Ovary (tissue), 9 donors: ENCODE measurements around the gene NR3C1. TPM values are rescaled to one million over a fixed set of nuclear protein-coding genes. Genes with fewer than 3 reads are reported as not detected.

Experiments
- DNase-seq, 5 donors: peaks; one replicate each; pipeline ENCODE4 v3.0.0-alpha.2; 2019 to 2020
- H3K27ac ChIP-seq, 2 donors: fragments of 200-600 bp; one replicate each; pipeline versions ENCODE4 v1.5.1 to v1.8.0; 2019 to 2022
- H3K27me3 ChIP-seq: fragments of 200-600 bp; one replicate; pipeline ENCODE4 v1.8.0; 2022
- H3K36me3 ChIP-seq: fragments of 200-600 bp; sonication (generic); one replicate; pipeline ENCODE4 v1.5.1; 2019
- H3K4me1 ChIP-seq: one replicate; pipeline ENCODE4 v1.8.1; 2013; ENCODE audit warnings: mild to moderate bottlenecking, moderate library complexity; ENCODE audit not compliant: insufficient read depth
- H3K4me3 ChIP-seq: fragments of 200-600 bp; sonication (generic); one replicate; pipeline ENCODE4 v1.5.1; 2017
- H3K9me3 ChIP-seq, 2 donors: fragments of 200-600 bp in 1 of 2; sonication (generic) in 1 of 2; one replicate each; pipeline versions ENCODE4 v1.5.1 to v1.8.1; 2013 to 2019; ENCODE audit warnings: mild to moderate bottlenecking in 1 of 2, moderate library complexity in 1 of 2
- CTCF ChIP-seq, 3 donors: fragments of 450-650 bp in 2 of 3; fragments of 200-600 bp in 1 of 3; IDR thresholded peaks; one replicate each; pipeline versions ENCODE4 v1.5.1 to v1.8.0; 2016 to 2022; ENCODE audit warnings: antibody characterized with exemption in 3 of 3, mild to moderate bottlenecking in 1 of 3
- EP300 ChIP-seq: sonication (generic); formaldehyde crosslinking; IDR thresholded peaks from one replicate; pipeline ENCODE4 v1.6.1; 2017; ENCODE audit warnings: antibody characterized with exemption
- POLR2A ChIP-seq: fragments of 450-650 bp; IDR thresholded peaks from one replicate; pipeline ENCODE4 v1.6.1; 2017; ENCODE audit warnings: antibody characterized with exemption, mild to moderate bottlenecking, moderate library complexity
- WGBS, 3 donors: extraction: QIAGEN DNeasy Blood & Tissue Kit in 1 of 3; methylation state at CpG; one replicate each; pipeline versions ENCODE4 v1.1.5 to v1.1.7; 2013 to 2017; 5-methylcytosine and 5-hydroxymethylcytosine counted together
- intact Hi-C, 4 donors: fragments of 100-400 bp; cut with DNase I; formaldehyde crosslinking; loops; one replicate each; pipeline versions ENCODE4 v1.11.0 to v1.15.1; 2022 to 2023
- polyA plus RNA-seq, 2 donors: library from polyadenylated mRNA; stranded (reverse); fragments of 200-250 nt in 1 of 2; fragments of 350-450 nt in 1 of 2; fragmentation: Illumina TruSeq in 1 of 2; extraction: RNeasy Lipid Tissue Mini Kit (QIAGEN cat#74804) in 1 of 2; gene quantifications; one replicate each; pipeline ENCODE4 v1.2.3, GENCODE V29; 2013 to 2014
- total RNA-seq, 7 donors: library from RNA; depleted of rRNA in 2 of 7; stranded (reverse); fragments of >200 nt in 2 of 7; fragmentation: NEBNext Ultra II Directional in 3 of 7; extraction: Animal tissue kit (Norgen Biotek cat#: 25700) in 3 of 7; gene quantifications; one replicate each; pipeline versions ENCODE4 v1.1.0 to v1.2.4, GENCODE V29; 2016 to 2023
- donor health status: DM: no; HTN: no; CAD: no; lungs with moderate emphysema.
- donor health status: DM: no; HTN: no; CAD: no.
- donor health status: Bipolar disorder and iron deficiency.
- donor health status: DM: yes; HTN: yes; CAD: no.
- donor health status: DM: no; HTN: no; CAD: no.
- donor health status: DM: yes; HTN: yes; CAD: no.

NR3C1 gene
- total and polyA plus RNA-seq, 9 donors: 15.5 to 54.3 (median 38.4) TPM

GRCh38 chr5:143354025-143354424 lies 49.5 kb downstream of the NR3C1 start:
- TF ChIP-seq CTCF (IDR thresholded peaks at IDR 0.05): no peak
- TF ChIP-seq EP300: no peak
- no peak for TF ChIP-seq POLR2A
- intact Hi-C loops: no loop called here
- Histone ChIP-seq H3K36me3 (no peaks in the 10 kb centered on the region), H3K4me3 (no peak overlapping the region), H3K4me1 (peaks cover 8% of the 10 kb centered on the region), H3K27ac (no peak overlapping the region), H3K27me3 (no peaks in the 10 kb centered on the region), H3K9me3 (no peaks in the 10 kb centered on the region)
- no peak for DNase-seq
- WGBS, 3 donors: 39 to 62% (median 51%) methylated on average over 3 of the region's 3 CpGs

GRCh38 chr5:143352691-143353090 lies 50.8 kb downstream of the NR3C1 start:
- no peak for DNase-seq
- Histone ChIP-seq H3K27me3 (no peaks in the 10 kb centered on the region), H3K27ac (no peak overlapping the region), H3K4me3 (no peak overlapping the region), H3K4me1 (peaks cover 11% of the 10 kb centered on the region), H3K9me3 (no peaks in the 10 kb centered on the region), H3K36me3 (no peaks in the 10 kb centered on the region)
- intact Hi-C loops: no loop called here
- 65 to 81% (median 74%) methylated on average over 1 of the region's 1 CpG for WGBS, 3 donors
- TF ChIP-seq CTCF (IDR thresholded peaks at IDR 0.05) (no peak), POLR2A (no peak), EP300 (no peak)

DNA sequence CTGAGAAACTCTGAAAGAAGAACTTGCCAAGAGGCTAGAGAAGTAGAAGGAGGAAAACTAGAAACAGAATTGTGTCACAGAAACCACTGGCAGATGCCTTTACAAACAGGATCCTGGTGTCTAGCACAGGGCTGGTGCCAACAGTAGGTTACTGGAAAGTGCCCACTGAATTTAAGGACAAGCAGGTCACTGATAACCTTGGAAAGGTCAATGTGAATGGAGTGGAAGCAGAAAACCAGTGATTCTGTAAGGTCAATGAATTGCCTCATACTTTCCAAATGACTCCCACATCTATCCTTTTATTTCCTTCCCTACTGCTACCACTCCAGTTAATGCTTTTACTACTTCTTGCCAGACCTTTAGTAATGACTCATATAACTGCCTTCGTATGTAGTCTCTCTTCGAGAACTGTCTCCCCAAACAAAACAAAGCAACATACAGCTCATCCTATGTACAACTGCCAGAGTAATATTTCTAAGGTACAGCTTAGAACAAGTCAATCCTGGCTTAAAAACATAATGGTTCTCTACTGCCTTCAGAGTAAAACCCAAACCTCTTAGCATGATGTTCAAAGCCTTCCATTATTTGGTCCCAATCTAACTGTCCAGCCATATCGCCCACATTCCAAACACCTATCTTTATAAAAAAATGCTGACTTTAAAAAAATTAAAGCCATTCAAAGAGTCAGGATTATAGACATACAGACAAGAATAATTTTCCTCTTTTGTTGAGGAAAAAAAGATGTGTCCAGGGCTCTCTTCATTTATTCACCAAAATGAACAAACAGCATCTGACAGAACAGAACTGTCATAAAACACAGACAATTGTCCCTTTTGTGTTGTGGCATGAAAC lies 52.5 kb downstream of the NR3C1 start:
- H3K27ac ChIP-seq: no peak overlapping the region
- H3K9me3 ChIP-seq: no peaks in the 10 kb centered on the region
- DNase-seq: no peak
- no peaks in the 10 kb centered on the region for H3K36me3 ChIP-seq
- intact Hi-C loops: no loop called here
- H3K27me3 ChIP-seq: no peaks in the 10 kb centered on the region
- WGBS, 3 donors: 62 to 74% (median 63%) methylated on average over 3 of the region's 3 CpGs
- no peak for TF ChIP-seq EP300
- TF ChIP-seq POLR2A: no peak
- no peak for TF ChIP-seq CTCF (IDR thresholded peaks at IDR 0.05)
- peaks cover 11% of the 10 kb centered on the region for H3K4me1 ChIP-seq
- H3K4me3 ChIP-seq: no peak overlapping the region

DNA sequence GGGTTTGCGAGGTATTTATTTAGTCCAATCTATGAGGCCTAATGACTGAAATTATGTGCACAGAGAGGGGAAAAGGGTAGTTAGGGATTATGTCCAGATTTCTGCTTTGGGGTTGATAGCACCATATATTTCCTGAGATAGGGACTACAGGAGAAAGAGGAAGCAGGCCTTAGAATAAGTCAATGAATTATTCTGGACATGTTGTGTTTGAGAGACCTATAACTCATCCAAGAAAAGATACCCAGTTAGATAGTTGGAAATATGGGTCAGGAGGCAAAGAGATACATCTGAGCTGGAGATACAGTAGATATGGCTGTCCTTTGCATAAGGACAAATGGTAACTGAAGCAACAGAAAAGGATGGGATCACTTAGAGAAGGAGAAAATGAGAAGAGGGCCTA lies 53.1 kb downstream of the NR3C1 start:
- TF ChIP-seq POLR2A: no peak
- no peak for TF ChIP-seq EP300
- no peak for TF ChIP-seq CTCF (IDR thresholded peaks at IDR 0.05)
- H3K9me3 ChIP-seq: no peaks in the 10 kb centered on the region
- intact Hi-C loops: no loop called here
- H3K27me3 ChIP-seq: no peaks in the 10 kb centered on the region
- no peak overlapping the region for H3K27ac ChIP-seq
- WGBS, 3 donors: 95 to 100% (median 95%) methylated on average over 1 of the region's 1 CpG
- peaks cover 11% of the 10 kb centered on the region for H3K4me1 ChIP-seq
- no peak overlapping the region for H3K4me3 ChIP-seq
- H3K36me3 ChIP-seq: no peaks in the 10 kb centered on the region
- no peak for DNase-seq
